NCI-H146 treated with DMSO at 0.1 percent for 48 hours (cell line): Measurements from ENCODE around the gene GADD45G.

Experiments used
- DNase-seq: peaks from one replicate; lab custom pipeline; 2025; ENCODE audit not compliant: unreplicated experiment; lab: John Stamatoyannopoulos, UW

Gene GADD45G

DNA sequence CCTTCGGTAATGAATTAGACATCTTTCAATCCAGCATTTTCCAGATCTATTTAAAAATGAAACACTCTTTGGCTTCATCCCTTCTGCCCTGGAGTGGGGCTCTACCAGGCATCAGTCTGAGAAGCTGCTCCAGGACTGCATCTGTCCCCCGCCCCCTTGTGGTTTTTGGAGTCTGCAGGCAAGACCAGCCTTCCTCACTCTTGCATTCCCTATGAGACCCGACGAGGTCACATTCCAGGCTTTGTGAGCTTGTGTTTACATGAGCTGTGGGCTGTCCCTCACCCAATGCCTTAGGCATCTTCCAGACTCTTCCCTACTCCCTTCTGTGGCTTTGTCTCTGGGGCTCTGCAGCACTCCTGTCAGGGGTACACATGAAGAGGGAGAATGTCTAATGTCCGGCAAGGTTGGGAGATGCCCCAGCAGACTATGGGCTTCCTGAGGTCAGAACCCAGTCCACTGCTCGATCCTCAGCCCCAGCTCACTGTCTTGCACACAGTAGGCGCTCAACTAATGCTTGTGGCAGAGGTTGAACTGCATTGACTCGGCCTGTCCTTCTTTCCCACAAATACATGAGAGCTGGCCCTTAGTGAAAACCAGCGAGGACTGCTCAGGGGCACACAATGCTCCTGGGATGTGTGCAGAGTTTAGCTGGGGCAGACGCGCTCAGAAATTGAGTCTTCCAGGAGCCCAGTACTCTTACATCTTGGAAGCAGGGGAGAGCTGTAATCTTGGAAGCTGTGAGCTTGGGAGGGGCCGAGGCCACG lies 11.7 kb upstream of the GADD45G start:
- DNase-seq = no peak

DNA sequence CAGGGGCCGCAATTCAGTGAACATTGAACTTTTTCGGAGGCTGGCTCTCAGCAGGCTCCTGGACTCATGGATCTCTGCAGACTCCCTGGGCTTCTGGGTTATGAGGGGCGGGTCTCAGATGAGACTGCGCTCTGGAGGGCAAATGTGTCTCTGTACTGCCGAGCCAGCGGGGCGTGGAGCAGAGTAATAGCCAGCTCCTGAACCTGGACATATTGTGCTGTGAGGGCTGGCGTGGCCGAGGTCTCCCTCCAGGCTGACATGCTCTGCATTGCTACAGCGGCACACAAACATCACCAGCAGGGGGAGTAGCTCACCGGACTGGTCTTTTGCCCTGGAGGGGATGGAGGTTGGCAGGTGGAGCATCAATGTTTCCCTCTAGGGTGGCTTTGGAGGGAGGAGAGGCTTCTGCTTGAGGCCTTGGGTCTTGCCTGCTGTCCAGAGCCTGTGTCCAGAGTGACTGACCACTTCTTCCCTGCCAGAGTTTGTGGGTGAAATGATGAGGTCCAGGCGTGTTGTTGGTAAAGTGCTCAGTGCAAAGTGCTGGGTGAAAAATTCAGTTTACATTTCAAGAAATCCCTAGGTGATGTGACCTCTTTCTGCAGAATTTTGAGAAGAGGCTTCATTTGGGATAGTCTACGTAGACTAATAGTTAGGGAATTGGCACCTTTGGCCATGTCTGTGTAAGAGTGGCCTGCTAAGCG lies 10.9 kb upstream of the GADD45G start:
- peak; percentile 38 for DNase-seq

DNA sequence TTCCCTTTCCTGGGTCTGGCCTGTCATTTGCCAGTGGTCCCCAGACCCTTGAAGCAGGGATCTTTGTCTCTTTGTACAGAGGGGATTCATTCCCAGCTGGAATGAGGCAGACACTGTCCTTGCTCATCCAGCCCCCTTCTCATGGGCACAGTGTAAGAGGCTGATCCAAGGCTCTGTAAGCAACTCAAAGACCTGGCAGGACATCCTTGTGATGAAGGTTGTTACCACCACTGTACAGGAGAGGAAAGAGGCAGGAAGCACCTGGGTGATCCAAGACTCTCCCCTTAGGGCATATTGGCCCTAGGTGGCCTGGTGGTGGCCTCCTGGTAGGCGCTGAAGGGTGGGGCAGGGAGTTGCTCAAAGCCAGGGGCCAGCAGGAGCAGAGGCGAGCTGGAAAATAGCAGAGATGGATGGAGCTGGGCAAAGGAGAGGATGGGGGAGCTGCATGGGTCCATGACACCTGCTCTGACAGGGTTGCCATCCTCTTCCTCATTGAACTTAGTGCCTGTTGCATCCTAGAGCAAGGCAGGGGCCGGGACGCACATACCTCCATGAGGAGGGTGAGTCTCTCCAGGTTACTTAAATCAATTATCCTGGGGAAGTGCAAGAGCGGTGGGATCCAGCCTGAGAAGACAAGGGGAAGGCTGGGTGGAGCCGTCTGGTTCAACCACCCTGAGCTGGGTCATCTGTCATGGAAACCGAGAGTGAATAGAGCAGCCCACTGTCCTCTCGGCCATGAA lies 9.8 kb upstream of the GADD45G start:
- DNase-seq = peak; percentile 26

DNA sequence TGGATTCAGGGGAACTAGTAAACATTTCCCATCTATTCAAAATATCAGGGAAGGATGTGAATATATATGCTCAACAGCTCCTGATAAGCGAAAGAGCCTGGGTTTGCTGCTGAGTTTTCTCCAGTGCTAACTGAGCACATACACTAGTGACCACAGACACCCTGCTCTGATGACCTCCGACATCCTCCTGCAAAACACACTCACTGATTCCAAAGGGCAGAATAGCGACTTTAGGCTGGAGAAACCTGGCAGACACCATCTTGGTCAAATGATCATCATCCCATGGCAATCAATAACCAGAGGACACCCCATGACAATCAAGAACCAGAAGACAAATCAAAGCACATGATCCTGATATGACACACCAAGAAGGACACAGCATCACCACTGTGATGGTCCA lies 9.2 kb upstream of the GADD45G start:
- no peak for DNase-seq

DNA sequence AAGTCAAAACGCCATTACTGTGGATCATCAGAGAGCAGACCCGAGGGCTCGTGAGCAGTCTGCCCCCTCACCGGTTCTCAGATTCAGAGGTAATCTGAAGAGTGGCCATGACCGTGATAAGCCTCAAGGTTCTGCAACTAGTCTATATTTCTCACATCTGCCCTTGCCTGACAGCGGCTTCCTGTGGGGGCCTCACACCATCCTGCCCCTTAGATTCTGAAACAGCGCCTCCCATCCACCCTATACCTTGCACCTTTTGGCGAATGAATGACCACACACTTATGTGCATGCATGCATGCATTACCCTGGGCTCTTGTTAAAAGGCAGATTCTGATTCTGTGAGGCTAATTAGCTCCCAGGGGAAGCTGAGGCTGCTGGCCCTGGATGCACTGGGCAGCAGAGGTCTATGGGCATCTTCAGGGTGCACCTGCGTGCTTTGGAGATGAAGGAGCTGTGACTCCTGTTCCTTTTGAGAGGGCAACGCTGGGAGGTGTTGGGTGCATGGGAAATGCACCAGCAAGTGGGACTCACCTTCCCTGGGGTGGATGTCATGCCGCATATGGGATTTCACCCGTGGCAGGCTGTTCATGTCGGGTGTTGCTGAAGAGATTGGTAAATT lies 7.8 kb upstream of the GADD45G start:
- no peak for DNase-seq

DNA sequence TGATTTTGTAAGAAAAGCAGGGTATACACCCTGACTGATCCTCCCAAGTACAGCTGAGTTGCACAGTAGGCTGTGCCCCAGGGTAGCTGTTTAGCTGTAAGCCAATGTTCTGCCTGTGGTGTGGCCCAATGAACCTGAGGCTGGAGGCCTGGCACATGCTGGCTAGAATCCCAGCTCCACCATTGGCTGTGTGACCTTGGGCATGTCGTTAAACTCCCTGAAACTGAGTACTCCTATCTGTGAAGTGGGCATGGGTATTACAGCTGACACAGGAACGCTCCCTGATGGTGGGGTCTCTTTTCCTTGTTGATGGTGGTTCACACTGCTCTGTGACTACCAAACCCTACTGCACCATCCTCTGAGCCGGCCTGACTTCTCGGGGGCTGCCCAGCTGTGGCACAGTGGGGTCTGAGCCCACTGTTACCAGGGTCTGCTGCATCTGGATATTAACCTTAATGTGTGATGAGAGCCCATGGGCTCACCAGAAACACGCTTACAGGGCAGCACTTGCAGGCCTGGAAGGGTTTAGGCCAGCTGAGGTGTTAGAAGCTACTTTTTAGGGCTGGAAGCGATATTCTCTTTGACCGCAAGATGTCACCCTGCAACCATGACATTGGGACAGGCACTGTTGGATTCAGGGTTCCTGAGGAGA lies 7.0 kb upstream of the GADD45G start:
- DNase-seq = no peak

DNA sequence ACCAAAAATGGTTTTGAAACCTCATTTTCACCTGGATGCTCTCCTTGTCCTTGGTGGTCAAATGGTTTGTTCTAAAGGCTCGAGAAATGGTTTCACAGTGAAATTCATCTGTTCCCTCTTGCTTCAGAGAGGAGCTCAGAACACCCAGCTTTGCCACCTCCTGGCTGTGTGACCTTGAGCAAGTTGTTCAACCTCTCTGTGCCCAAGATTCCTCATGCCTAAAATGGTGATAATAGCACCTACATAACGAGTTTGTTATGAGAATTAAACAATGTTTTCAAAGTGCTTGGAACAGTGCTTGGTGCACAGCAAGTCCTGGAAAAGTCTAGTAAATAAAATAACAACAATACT lies 6.5 kb upstream of the GADD45G start:
- DNase-seq = no peak

DNA sequence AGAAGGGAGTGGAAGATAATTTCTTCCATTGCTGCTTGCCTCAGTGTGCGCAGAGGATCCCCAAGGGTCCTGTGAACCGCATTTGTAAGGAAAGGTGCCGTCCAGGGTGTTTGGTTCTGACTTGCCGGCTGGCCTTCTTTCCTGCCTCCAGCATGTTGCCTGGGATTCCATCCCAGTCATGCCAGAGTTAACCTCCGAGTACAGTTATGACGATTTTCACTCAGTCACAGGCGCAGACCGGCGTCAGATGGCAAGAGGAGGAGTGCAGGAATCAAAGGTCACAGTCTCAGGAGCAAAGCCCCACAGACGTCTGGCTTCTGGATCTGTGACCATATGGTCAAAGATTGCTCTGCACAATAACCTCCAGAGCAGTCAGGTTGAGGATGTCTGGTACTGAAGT lies 5.9 kb upstream of the GADD45G start:
- no peak for DNase-seq

DNA sequence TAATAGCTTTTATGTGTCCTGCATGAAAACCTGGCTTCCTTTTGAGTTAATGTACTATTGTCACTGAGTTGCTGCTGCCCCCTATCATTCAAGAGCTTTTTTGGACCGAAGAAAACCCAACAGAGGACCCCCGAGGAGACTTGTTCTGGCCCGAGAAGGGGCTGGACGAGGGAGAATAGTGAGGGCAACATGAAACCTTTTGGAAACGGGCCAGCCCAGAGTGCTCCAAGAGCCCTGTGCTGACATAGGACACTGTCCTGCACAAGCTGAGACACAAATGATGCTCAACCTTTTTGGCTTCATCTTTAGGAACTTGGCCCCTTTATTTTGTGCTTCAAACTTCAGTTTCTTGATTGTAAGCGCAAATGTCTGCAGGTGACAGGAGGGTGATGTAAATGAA lies 4.0 kb upstream of the GADD45G start:
- no peak for DNase-seq

DNA sequence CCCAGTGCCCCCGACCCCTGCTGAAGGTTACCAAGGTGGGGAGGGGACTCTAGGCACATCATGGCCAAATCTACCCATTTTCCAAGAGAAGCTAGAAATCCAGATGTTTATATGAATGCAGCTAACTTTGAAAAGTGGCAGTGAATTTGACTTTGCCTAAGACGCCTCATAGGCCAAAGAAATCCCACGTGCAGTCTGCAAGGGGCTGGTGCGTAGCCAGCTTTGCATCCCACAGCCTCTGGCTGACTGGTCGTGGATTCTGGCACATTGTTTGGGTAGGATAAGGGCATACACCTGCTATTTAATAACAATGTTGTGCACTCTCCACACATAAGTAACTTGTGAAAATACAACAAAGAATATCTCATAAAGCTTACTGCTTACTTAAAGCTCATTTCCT lies 3.5 kb upstream of the GADD45G start:
- no peak for DNase-seq

DNA sequence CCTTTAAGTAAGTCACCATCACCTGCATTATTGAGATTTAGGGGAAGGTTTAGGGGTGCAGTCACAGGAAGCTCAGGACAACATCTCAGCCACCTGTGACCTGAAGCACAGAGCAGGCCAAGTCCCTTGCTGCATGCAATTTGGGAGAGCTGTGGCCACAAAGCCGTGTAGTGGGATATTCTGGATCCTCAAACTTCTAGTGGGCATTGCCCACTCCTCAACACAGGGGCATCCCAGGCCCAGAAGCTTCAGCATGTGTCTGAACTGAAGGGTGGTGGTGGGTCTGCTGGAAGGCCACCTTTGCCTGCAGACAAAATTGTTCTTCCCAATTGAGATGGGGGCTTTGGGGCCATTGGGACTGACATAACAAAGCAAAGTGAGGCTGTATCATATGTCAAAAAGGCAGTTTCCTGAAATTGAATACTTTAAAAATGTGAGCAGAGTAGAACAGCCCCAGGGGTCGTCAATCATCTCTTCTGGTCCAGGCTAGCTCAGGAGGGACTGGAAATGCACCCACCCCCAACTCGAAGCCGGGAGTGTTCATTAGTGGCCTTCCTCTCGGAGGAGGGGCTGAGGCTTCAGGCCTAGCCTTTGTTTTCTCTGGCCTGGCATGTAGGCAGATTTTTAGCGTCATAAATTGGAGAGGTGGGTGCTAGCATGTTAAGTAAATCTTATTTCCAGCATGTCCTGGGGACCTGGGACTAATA lies 2.8 kb upstream of the GADD45G start:
- DNase-seq = no peak

DNA sequence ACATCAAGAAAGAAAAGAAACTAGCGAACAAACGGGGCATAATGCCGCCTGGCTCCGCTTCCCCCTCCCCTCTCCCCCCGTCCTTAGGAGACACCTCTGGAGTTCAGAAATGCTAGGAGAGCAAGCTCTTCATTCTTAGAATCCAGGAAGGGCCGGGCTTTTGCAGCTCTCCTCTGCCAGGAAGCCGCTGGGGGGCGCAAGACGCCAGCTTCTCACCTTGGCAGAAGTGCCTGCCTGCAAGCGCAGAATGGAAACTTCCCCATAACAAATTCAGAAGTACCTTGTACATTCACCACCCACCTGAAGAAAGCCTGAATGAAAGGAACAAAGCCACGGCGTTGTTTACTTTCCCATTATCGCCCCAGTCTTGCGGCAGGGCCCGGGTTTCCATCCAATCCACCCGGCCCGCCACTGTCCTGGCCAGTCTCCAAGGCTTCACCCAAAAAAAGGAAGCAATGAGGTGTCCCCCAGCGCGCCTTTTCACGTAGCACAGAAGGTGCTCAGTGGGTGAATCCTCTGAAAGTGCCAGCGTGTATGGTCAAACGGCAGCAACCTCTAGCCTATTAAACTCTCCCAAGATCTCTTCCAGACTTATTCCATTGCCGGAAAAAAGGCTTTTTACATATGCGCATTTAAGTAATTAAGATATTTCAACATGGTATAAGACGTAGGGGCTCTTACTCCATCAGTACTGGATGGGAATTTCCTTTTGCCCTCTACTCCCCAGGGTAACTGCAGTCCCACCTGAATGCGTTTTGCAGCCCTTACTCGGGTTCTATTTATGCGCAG lies 1.6 kb upstream of the GADD45G start:
- peak; percentile 86 for DNase-seq

DNA sequence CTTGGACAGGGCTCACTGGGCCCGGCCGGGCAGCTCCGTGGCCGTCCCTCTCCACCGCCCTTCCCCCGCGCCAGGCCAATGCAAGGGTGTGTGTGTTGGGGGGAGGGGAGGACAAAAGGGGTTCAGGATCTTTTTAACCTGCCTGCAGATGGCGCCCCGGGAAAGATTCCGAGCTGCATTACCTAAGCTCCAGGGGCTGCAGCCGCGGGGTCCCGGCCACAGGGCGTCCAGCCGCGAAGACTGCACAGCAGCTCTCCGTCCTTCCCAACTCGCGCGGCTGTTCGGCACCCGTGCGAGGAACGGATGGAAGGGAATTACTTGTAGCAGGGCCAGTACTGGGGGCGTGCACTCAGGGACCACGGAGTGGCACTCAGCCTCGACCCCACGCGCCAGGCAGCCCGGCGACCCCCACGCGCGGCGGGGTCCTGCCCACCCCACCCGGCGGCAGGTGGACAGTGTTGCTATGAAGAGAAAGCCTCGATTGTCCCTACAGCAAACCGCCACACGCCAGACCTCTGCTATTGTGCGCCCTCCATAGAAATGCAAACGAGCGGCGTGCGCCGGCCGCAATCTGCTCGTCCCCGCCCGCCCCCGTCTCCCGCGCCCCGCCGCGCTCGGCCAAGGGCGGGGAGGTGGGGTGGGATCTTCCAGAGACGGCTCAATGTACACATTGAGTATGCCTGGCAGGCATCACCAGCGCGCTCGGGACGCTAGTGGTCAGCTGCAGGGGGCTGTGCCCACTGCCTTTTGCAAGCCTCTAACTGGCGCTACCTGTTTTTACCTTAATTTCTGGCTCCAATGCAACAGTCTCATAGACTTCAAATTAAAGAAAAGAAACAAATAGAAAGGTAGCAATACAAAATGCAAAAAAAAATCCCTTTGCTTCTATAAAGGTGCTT lies 796 bp upstream of the GADD45G start:
- DNase-seq = peak; percentile 59

DNA sequence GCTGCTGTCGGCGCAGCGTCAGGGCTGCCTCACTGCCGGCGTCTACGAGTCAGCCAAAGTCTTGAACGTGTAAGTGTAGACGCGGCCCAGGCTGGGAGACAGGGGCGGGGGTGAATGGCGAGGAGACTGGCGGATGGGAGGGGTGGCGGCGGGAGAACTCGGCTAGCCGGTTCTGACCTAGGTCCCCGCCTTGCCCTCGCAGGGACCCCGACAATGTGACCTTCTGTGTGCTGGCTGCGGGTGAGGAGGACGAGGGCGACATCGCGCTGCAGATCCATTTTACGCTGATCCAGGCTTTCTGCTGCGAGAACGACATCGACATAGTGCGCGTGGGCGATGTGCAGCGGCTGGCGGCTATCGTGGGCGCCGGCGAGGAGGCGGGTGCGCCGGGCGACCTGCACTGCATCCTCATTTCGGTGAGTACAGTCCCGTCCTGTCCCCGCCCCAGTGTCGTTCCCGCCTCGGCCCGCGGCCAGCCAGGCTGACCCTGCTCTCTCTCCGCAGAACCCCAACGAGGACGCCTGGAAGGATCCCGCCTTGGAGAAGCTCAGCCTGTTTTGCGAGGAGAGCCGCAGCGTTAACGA lies 745 bp downstream of the GADD45G start:
- DNase-seq = no peak

DNA sequence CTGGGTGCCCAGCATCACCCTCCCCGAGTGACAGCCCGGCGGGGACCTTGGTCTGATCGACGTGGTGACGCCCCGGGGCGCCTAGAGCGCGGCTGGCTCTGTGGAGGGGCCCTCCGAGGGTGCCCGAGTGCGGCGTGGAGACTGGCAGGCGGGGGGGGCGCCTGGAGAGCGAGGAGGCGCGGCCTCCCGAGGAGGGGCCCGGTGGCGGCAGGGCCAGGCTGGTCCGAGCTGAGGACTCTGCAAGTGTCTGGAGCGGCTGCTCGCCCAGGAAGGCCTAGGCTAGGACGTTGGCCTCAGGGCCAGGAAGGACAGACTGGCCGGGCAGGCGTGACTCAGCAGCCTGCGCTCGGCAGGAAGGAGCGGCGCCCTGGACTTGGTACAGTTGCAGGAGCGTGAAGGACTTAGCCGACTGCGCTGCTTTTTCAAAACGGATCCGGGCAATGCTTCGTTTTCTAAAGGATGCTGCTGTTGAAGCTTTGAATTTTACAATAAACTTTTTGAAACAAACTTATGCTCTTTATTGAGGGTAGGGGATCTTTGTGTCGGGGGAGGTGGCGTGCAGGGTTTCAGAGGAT lies 1.3 kb downstream of the GADD45G start:
- no peak for DNase-seq

DNA sequence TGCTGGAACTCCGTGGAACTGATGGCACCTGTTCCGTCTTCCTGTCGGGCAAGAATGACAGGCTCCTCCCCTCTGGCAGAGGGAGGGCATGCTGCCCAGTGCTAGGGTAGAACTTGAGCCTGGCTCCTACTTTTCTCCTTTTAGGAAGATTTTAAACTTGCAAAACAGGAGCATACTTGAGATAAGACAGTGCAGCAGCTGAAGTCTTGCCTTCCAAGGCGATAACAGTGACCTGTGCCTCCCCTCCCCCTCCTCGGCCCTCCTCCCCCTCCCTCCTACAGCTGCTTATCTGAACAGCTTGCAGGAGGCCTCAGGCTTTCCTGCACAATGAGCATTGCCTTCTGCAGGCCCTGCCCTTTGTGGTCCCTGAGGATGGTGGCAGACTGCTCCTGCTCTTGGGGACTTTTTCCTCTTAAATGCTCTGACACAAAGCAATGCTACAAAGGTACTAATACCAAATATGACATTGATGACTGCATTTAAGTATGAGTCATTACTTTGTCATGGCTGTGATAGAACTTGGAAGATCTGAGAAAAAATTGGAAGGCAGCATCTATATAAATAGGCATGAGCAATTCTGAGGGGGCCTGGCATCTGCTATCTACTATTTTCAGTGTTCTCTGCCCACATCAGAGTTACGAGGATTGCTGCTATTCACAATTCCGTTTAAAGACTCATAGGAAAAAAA lies 2.0 kb downstream of the GADD45G start:
- peak; percentile 65 for DNase-seq

DNA sequence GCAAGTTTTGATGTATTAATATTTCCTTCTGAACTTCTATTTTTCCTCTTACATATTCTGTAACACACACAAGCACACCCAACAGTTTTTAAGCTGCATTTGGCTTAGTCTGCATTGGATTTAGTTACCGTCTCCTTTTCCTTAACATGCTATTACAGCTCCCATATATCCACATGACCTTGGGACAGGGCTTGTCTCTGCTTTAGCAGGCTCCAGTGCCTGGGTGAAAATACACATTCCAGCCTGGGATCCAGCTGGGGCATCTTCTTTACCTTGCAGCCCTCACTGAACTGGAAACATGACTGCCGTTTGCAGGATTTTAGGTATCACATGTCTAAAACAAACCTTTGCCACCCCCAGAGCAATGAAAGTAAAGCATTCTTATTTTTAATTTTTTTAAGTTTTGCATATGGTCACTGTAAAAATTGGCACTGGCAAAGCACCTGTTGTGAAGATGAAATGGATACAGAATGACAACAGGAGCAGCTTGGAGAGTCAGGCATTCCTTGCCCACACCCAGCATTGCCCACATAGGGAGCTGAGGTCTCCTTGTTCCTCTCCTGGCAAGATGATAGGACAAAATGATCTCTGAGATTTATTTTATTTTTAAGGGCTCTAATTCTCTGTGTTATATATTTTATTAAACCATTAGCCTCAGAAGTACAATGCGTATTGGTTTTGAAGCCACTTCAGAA lies 4.0 kb downstream of the GADD45G start:
- no peak for DNase-seq
